Stimulated activated CD8-positive, alpha-beta memory T cell treated with anti-CD3 and anti-CD28 coated beads, Interleukin-4, amount 100 ng/mL, for 1 hour (primary cell): ENCODE measurements around the gene KIF26A.

Experiments
- DNase-seq, 2 donors: peaks; one replicate each; pipeline ENCODE4 v3.0.0-alpha.2; 2020; ENCODE audit warnings: low read depth in 2 of 2, low spot score in 1 of 2

The KIF26A gene

DNA sequence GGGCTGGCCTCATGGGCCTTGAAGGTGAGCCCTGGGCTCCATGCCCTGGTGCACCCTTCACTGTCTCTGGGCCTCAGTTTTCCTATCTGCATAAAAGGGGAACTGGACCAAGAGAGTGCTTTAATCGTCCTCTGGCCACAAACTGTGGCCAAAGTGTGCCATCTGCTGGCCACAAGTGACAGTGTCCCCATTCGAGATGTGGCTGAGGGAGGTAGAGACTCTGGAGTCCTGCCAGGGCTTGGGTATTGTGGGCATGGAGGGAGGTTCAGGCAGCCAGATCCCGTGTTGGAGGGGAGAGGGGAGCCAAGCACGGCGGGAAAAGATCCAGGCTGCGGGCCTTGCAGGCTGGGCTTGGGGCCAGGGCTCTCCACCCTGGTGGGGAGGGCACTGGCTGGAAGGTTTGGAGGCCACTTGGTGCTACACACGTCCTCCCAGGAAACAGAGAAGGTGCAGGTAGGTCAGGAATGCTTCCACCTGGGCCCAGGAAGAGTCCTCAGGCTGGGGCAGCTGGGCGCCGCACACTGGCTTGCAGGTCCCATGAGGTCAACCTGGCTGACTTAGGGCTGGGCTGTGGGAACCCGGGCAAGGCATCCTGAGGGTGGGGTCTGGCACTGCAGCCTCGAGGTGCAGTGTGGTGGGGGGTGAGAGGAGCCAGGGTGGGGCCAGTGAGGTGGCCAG lies 7.3 kb upstream of the KIF26A start:
- DNase-seq = no peak

- no peak for DNase-seq
Observed at GRCh38 chr14:104131968-104132732, 6.2 kb upstream of the KIF26A start.

GRCh38 chr14:104132981-104133380 lies 5.4 kb upstream of the KIF26A start:
- no peak for DNase-seq

GRCh38 chr14:104133496-104133895 lies 4.9 kb upstream of the KIF26A start:
- DNase-seq = no peak

DNA sequence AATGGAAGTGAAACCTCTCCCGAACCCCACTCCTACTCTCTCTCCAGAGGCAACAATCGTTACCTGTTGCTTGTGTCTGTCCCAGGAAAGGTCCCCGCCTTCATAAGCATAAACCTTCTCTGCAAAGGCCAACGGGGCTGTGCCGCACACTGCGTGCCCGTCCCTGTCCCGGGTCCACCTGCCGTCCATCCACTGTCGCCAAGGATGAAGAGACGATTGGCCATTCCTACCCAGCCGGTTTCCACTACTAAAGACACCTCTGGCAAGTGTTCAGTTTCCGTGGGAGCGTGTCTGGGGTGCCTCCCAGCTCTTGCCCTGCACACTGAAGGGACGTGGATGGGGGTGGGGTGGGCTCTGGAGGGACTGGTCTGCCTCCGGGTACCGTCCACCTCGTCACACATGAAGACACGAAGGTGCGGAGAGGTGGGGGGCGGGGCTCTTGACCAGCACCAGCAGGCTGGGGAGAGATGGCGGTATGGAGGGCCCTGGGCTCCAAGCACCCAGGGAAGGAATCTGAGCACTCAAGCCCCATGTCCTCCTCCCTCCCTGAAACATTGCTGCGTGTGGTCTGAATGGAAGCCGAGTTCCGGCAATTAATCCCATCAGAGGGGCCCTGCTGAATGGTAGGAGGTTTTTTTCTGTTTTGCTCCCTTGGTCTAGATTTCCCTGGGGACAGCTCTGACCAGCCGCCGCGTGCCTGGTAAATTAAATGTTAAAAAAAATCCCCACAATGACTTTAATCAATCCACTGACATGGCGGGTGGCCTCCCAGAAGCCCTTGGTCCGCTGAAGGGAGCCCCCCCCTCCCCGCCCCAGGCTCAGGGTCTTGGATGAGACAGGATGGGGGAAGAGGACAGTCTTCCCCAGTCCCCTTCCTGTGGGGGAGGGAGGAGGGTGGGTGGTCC lies 4.1 kb upstream of the KIF26A start:
- no peak for DNase-seq

- no peak for DNase-seq
Observed at GRCh38 chr14:104135121-104135903, 3.1 kb upstream of the KIF26A start.

GRCh38 chr14:104135904-104136471 lies 2.4 kb upstream of the KIF26A start:
- DNase-seq = no peak

DNA sequence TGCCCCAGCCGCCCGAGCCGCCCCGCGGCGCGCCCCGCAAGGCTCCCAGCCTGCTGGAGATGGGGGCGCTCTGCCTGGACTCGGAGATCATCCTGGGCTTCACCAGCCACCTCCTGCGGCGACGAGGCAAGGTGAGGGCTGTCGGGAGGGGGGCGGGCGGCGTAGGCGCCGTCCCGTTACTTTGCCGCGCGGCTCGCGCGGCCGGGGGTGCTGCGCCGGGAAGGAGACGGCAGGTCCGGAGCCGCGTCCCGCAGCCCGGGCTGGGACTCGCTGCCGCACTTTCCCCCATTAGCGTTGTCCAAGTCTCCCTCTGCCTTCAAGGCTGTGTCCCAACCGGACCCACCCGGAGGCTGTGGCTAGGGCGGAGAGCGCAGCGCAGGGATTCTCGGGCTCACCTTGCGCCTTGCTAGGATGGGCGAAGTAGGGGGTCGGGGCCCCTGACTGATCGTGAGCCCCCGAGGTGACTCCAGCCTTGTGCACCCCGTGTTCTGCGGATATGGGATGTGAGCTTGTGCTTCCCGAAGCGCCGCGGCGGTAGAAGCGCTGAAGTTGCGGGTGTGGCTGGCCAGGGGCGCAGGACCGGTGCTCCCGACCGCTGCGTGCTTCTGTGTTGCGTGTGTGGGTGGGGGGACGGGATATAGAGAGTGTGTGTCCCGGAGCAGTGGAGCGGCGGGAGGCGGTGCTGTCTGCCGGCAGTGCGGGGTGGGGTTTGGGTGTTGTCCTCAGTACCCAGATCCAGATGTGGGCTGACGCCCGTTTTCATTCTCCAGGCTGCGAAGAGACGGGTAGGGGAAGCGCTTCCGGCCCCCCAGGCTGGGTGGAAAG lies 1.7 kb upstream of the KIF26A start:
- DNase-seq = no peak

DNA sequence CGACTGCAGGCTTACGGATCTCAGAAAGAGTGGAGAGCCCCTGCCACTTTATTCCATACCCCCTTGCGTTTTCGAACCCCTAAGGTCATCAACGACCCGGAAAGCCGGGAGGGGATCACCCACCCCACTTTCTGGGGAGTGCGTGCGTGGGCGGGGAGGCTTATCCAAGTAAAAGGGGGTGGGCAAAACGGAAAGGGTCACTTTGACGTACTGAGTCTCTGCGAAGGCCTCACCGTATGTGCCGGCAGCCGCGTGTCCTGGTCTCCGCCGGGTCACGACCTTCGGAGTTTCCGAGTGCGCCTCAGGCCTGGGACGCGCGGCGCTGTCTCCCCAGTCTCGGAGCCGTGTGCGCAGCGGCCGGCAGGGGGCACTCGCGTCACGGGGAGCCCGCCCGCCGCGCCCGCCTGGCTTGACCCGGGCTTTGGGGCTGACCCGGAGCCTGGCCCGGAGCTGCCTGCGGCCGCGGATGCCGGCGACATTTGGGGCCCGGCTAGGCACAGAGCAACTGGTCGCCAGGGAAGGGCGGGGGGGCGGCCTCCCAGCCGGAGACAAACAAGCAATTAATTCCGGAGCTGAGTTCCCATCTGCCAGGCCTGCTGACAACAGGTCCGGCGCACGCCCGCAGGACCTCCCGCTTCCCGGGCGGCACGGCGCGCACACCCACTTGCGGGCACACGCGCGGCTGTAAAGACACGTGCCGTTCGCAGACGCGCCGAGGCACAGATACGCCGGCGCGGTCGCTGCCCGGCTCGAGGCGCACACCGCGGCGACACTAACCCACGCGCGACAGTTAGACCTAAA lies 890 bp upstream of the KIF26A start:
- DNase-seq = peak; percentile 5 to 25

DNA sequence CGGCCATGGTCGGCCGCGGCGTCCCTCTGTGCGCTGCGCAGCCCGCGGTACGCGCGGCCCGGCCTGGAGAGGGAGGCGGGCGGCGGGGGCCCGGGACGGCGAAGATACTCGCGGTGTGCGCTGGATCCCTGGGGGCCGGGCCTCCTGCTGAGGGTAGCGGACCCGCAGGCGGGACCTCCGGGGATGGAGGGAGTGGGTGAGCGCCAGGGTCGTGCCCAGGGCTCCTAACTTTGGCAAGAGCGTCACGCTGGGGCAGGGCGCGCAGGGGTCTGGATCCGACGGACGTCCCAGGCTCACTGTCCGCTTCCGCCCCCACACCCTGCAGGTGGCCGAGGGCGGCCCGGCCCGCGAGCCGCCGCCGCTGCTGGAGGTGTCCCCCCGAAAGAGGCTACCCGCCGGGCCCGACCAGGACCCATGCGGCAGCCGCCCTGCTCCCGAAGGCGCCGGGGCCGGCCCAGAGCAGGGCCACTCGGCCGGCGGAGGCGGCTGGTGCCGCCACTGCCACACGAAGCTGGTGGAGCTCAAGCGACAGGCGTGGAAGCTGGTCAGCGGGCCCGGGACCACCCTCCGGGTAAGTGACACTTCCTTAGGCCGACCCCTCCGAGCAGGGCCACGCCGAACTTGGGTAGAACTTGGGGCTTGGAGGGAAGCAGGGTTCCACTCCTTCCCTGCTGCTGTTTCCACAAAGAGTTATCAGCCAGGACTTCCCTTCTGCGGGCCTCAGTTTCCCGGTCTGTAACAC lies 502 bp downstream of the KIF26A start:
- DNase-seq = no peak

GRCh38 chr14:104139460-104140212 lies 1.2 kb downstream of the KIF26A start:
- no peak for DNase-seq

- DNase-seq = no peak
Observed at GRCh38 chr14:104140213-104140462, 1.8 kb downstream of the KIF26A start.

DNA sequence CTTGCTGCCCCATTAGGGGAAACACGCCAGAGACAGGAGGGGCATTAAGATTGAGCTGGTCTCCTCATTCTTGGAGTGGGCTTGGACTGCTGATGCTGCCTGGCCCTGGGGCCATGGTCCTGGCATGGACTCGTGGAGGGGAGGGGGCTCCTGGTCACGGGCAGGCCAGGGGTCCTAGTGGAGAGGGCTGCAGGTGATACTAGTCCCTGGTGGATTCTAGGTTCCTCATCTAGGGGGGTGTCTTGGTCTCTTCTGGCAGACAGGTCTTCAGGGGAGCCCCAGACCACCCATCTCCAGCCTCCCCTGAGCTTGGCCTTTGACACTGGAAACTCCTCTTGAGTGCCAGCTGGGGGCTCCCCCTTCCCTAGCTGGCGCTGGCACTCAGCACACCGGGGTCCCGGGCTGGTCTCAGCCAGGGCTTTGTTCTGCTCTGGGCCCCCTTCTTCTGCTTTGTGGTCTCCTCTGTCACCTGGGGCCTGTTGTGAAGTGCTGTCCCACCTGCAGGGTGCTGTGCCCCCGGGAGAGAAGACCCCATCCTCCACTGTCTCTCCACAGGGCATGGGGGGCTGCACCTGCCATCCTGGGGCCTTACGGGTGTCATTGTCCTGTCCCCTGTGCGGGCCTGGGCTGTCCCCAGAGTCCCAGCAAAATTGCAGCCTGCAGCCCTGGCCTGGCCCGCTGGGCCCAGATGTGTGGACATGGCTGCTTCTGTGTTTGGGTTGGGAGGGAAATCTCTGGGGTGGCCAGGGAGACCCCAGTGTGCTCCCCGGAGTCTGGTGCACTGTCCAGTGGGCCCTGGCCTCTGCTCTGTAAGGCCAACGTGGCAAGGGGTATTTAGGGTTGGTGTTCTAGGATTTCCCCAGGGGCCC lies 2.3 kb downstream of the KIF26A start:
- DNase-seq = no peak

DNA sequence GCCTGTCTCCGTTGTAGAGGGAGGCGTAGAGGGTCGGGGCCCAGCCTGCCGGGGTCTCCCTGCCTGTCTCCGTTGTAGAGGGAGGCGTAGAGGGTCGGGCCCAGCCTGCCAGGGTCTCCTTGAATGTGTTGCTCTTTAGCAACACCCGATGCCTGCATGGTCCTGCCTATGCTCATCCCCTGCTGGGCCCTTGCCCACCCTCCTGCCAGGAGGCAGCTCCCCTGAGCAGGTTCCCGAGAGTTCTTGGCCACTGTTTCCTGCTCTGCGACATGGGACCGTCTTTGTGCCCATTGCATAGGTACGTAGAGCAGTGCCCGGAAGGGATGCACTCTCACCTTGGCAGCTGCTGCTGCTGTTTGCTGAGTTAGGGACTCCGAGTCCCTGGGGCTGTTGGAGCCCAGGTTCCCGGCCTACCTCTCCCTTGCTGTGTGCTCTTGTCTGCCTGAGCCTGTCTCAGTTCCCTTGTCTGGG lies 3.3 kb downstream of the KIF26A start:
- no peak for DNase-seq

- no peak for DNase-seq
Observed at GRCh38 chr14:104142136-104142945, 4.0 kb downstream of the KIF26A start.

GRCh38 chr14:104142946-104143470 lies 4.6 kb downstream of the KIF26A start:
- DNase-seq = no peak
